Left renal cortex interstitium (tissue), 4 donors: ENCODE measurements around the gene MYRF. TPM values are rescaled to one million over a fixed set of nuclear protein-coding genes. Genes with fewer than 3 reads are reported as not detected.

Experiments
- DNase-seq, 4 donors: peaks; one replicate each; pipeline ENCODE4 v3.0.0-alpha.2; 2013; ENCODE audit warnings: low read depth in 4 of 4, low spot score in 2 of 4, missing footprints in 1 of 4
- polyA plus RNA-seq, 4 donors: library from polyadenylated mRNA; unstranded; fragments of 120-200 nt; gene quantifications; one replicate each; pipeline ENCODE4 v1.2.1, GENCODE V29; 2013; ENCODE audit not compliant: insufficient read length in 4 of 4

Gene MYRF
- polyA plus RNA-seq, 4 donors = 17.3 to 32.8 (median 22.9) TPM

GRCh38 chr11:61718046-61718531 is 34.3 kb upstream of the MYRF start:
- DNase-seq = no peak

GRCh38 chr11:61718621-61719302 is 33.7 kb upstream of the MYRF start:
- DNase-seq = peak in 3 of 4 donors; percentile 52 to 68 (median 63)

GRCh38 chr11:61719978-61720377 is 32.5 kb upstream of the MYRF start:
- DNase-seq = no peak

DNA sequence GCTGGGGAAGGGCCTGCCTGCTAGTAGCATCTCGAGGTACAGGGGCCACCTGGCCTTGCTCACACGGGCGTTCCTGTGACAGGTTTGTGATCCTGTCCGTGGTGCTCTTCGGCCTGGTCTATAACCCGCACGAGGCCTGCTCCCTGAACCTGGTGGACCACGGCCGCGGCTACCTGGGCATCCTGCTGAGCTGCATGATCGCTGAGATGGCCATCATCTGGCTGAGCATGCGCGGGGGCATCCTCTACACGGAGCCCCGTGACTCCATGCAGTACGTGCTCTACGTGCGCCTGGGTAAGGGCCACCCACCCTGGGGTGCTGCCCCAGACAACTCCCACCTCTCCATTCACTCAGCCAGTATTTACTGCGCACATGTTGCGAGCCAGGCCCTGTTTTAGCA is 31.8 kb upstream of the MYRF start:
- no peak for DNase-seq

- no peak for DNase-seq
Measured at GRCh38 chr11:61724437-61724836, 28.0 kb upstream of the MYRF start.

DNA sequence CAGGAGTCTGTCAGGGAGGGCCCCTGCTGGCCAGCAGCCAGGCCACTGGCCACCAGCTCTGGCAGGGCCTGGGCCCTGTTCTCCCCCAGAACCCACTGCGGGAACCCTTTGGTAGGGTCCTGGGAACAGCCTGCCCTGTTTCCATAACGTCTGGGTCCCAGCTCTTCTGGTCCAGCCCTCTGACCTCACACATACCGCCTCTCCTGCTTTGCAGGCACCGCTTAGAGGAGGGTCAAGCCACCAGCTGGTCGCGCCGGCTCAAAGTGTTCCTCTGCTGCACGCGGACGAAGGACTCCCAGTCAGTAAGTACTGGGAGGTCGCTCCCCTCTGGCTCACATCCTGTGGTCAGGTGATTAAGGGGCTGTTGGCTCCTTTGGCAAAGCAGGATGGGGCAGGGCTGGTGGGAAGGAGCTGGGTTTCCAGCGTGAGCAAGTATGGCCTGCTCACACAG is 26.6 kb upstream of the MYRF start:
- no peak for DNase-seq

DNA sequence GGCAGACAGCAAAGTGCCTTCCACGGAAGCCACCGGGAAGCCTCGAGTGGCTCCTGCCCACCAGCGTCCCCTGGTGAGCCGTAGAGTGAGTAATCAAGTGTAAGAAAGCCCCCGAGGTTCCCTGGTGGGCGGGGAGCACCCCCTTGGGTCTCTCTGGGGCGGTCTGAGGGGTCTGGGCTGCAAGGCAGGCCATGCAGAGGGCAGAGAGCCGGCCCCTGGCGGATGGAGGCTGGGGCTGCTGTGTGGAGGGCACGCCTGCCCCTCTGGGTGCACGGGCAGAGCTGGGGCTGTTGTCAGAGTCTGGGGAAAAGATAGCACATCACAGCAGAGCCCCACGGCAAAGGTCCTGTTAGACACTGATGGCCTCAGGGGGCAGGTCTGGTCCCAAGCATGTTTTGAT is 25.7 kb upstream of the MYRF start:
- DNase-seq = no peak

DNA sequence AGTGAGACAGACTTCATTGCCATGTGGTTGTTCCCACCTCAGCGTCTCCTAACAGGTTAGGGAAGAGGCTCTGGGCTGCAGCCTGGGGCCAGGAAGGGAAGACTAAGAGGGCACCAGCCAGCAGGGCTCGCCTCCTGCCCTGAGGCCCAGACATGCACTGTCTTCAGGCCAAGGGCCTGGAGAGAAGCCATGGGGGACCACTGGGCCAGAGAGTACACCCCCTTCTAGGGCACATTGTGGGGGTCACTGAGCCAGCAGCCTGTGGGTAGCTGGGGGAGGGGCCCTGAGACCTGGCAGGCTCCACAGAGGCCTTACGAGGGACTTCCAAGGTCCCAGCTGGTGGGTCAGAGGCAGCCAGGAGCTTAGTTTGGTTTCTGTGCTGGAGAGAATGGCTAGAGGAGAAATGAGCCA is 25.0 kb upstream of the MYRF start:
- DNase-seq = no peak

- no peak for DNase-seq
Measured at GRCh38 chr11:61728066-61728939, 24.1 kb upstream of the MYRF start.

DNA sequence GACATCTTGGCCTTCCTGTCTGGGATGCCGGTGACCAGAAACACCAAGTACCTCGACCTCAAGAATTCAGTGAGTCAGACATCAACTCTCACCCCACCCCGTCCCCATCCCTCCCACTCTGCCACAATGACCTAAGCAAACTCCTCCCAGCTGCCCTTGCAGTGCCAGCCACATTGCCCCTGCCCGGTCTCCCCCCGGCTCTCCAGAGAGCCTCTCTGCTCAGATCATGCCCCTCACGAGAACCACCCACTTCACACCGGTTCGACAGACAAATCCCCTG is 23.6 kb upstream of the MYRF start:
- no peak for DNase-seq

- DNase-seq = no peak
Measured at GRCh38 chr11:61730240-61730994, 22.0 kb upstream of the MYRF start.

DNA sequence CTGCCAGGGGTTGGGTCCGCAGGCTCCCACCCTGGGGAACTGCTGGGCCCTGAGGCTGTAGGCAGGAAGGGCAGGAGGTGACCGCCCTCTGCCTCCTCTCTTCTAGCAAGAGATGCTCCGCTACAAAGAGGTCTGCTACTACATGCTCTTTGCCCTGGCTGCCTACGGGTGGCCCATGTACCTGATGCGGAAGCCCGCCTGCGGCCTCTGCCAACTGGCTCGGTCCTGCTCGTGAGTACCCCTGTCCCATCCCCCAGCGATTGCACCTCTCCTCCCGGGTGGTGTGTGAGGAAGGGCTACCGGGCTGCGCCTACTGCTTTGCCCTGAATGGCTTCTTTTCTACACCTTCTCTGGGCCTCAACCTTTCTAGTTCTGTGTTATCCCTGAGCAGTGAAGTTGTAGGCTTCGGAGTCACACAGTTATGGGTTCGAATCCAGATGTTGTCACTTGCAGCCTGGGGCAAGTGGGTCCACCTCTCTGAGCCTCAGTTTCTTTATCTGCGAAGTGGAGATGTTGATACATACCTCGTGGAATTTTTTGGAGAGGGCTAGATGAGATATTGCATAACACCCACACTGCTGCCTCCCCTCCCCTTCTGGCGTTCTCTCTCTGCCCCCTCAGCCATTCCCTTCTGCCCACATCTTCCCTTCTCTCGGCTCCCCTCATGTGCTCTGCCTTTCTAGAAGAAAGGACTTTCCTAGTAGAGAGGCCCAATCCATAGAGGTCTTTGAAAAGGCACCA is 21.1 kb upstream of the MYRF start:
- DNase-seq = no peak

DNA sequence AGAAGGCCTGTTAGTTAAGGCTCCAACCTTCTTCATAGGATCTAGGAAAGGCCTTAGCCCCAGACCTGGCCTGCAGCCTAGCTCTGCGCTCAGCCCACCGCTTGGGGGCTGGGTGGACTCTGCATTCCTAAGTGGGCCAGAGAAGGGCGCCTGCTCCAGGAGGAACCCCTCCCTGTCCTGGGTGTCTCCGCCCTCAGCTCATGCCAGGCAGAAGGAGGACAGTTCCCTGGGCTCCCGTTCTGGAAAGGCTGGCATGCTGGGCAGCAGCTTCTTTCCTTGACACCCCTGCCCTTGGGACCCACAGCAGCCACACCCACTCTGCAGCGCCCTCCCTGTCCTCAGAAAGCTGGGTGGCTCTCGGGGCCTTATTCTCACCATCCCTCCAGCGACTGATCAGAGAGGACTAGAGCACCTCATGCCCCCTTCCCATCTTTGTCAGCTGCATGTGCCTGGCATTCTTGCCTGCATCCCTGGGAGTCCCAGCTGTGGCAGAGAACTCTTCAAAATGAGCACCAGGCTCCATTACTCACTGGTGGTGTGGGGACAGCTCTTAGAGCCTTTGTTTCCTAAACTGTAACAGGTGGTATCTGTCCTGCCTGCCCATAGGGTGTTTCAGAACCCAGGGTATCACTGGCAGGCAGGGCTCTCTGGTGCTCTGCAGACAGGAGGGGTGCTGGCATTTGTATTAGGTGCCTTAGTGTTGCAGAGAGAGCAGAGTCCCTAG is 20.3 kb upstream of the MYRF start:
- DNase-seq = no peak

- no peak for DNase-seq
Measured at GRCh38 chr11:61732705-61733104, 19.7 kb upstream of the MYRF start.

- DNase-seq = peak in 1 of 4 donors; percentile 70
Measured at GRCh38 chr11:61733120-61733978, 19.1 kb upstream of the MYRF start.

DNA sequence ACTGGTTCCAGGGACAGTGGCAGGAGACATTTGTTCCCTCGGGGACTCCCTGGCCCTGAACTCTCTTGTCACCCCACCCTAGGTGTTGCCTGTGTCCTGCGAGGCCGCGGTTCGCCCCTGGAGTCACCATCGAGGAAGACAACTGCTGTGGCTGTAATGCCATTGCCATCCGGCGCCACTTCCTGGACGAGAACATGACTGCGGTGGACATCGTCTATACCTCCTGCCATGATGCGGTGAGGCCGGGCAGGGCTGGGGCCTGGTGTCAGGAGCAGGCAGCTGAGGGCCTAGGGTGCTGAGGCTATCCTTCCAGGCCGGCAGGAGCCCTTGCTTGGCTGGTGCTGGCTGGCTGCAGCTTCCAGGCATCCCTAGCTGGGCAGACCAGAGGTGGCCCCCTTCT is 17.7 kb upstream of the MYRF start:
- no peak for DNase-seq

- no peak for DNase-seq
Measured at GRCh38 chr11:61735391-61735790, 17.0 kb upstream of the MYRF start.

DNA sequence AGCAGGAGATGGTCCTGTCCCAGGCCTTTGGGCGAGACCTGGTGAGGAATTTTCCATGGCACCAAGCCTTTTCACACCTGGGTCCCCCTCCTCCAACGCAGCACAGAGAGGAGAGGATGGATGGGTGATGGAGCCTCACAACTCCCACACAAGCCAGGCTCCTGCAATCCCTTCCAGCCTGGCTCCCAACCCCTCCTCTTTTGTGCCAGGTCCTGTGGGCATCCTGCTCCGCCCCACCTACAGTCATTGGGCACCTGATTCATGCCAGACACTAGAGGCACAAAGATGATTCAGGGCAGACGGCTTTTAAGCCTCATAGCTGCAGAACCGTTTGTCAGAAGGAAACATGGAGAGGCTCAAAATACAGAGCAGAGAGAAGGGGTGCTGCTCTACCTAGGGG is 16.1 kb upstream of the MYRF start:
- no peak for DNase-seq

GRCh38 chr11:61737131-61737530 is 15.3 kb upstream of the MYRF start:
- DNase-seq = no peak
